ENCODE measurements around the gene GUCA1C.

The GUCA1C gene

DNA sequence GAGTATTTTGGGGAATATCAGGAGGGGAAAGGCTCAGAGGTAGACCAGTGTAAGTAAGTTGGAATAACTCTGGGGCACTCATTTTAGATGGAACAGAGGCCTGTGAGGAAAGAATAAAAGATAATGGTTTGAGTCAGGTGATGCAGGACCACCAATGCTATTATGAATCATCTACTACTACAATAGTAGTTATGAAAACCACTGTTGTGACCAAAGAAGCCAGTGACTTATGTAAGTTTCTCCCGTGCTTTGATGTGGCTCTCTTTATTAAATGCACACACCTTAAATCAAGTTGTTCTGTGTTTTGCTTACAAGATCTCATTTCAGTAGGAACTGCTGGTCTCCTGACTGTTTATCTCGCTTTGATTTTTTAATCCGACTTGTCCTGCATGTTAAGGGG is 13.1 kb upstream of the GUCA1C start:
- no peak overlapping the region for H3K14ac ChIP-seq (ENCODE audit: low read length)
- H4K8ac ChIP-seq (ENCODE audit: low read depth, low read length): no peak overlapping the region
- no peak overlapping the region for H3K23ac ChIP-seq (ENCODE audit: low read length)
- H3K9ac ChIP-seq (ENCODE audit: low read length): no peak overlapping the region
- H3K9me3 ChIP-seq (ENCODE audit: insufficient read depth, low read depth, low read length): no peaks in the 10 kb centered on the region
- no peak overlapping the region for H3K4me2 ChIP-seq (ENCODE audit: low read length)
- no peak overlapping the region for H3K4ac ChIP-seq (ENCODE audit: low read depth, low read length)
- H3K36me3 ChIP-seq (ENCODE audit: control insufficient read depth in 1 of 2, insufficient read depth in 2 of 2, low read length in 2 of 2): no peaks in the 10 kb centered on the region
- no peak overlapping the region for H2BK120ac ChIP-seq (ENCODE audit: insufficient read depth, low read length, poor library complexity)
- H2AFZ ChIP-seq (ENCODE audit: insufficient read depth, low read length, poor library complexity): no peak overlapping the region
- WGBS (ENCODE audit: extremely low coverage, insufficient coverage, insufficient read length): no CpG with 5 or more reads among the region's 3 CpGs
- H3K27ac ChIP-seq (ENCODE audit: low read depth, low read length): no peak overlapping the region
- H3K4me1 ChIP-seq (ENCODE audit: control insufficient read depth in 1 of 2, insufficient read depth in 2 of 2, low read length in 2 of 2): no peaks in the 10 kb centered on the region
- H3K79me1 ChIP-seq (ENCODE audit: low read length): no peaks in the 10 kb centered on the region
- no peaks in the 10 kb centered on the region for H3K79me2 ChIP-seq (ENCODE audit: control insufficient read depth, insufficient read depth, low read length, poor library complexity)
- H4K91ac ChIP-seq (ENCODE audit: low read depth, low read length): no peak overlapping the region
- no peak overlapping the region for H4K12ac ChIP-seq (ENCODE audit: low read depth, low read length)
- no peak overlapping the region for H3K18ac ChIP-seq (ENCODE audit: low read length)
- H3K27me3 ChIP-seq (ENCODE audit: insufficient read depth, low read length): no peaks in the 10 kb centered on the region
- DNase-seq: no peak
- no peak overlapping the region for H2BK5ac ChIP-seq (ENCODE audit: low read depth, low read length, poor library complexity)
- no peak overlapping the region for H2BK12ac ChIP-seq (ENCODE audit: low read length)
- no peak overlapping the region for H3K4me3 ChIP-seq (ENCODE audit: low read depth, low read length)
- no peak overlapping the region for H2AK5ac ChIP-seq (ENCODE audit: low read length)

- no peaks in the 10 kb centered on the region for H3K79me2 ChIP-seq (ENCODE audit: control insufficient read depth, insufficient read depth, low read length, poor library complexity)
- no peak overlapping the region for H3K18ac ChIP-seq (ENCODE audit: low read length)
- no peaks in the 10 kb centered on the region for H3K27me3 ChIP-seq (ENCODE audit: insufficient read depth, low read length)
- H3K27ac ChIP-seq (ENCODE audit: low read depth, low read length): no peak overlapping the region
- H4K8ac ChIP-seq (ENCODE audit: low read depth, low read length): no peak overlapping the region
- no peak overlapping the region for H2BK5ac ChIP-seq (ENCODE audit: low read depth, low read length, poor library complexity)
- no peak overlapping the region for H2AFZ ChIP-seq (ENCODE audit: insufficient read depth, low read length, poor library complexity)
- H3K4me2 ChIP-seq (ENCODE audit: low read length): no peak overlapping the region
- no peaks in the 10 kb centered on the region for H3K9me3 ChIP-seq (ENCODE audit: insufficient read depth, low read depth, low read length)
- H2BK120ac ChIP-seq (ENCODE audit: insufficient read depth, low read length, poor library complexity): no peak overlapping the region
- H4K12ac ChIP-seq (ENCODE audit: low read depth, low read length): no peak overlapping the region
- no peaks in the 10 kb centered on the region for H3K4me1 ChIP-seq (ENCODE audit: control insufficient read depth in 1 of 2, insufficient read depth in 2 of 2, low read length in 2 of 2)
- no peak overlapping the region for H4K91ac ChIP-seq (ENCODE audit: low read depth, low read length)
- no peaks in the 10 kb centered on the region for H3K36me3 ChIP-seq (ENCODE audit: control insufficient read depth in 1 of 2, insufficient read depth in 2 of 2, low read length in 2 of 2)
- no peaks in the 10 kb centered on the region for H3K79me1 ChIP-seq (ENCODE audit: low read length)
- H3K23ac ChIP-seq (ENCODE audit: low read length): no peak overlapping the region
- no peak overlapping the region for H2BK12ac ChIP-seq (ENCODE audit: low read length)
- H2AK5ac ChIP-seq (ENCODE audit: low read length): no peak overlapping the region
- no peak for DNase-seq
- no peak overlapping the region for H3K4me3 ChIP-seq (ENCODE audit: low read depth, low read length)
- H3K14ac ChIP-seq (ENCODE audit: low read length): no peak overlapping the region
- H3K9ac ChIP-seq (ENCODE audit: low read length): no peak overlapping the region
- H3K4ac ChIP-seq (ENCODE audit: low read depth, low read length): no peak overlapping the region
- WGBS (ENCODE audit: extremely low coverage, insufficient coverage, insufficient read length): no CpG with 5 or more reads among the region's 1 CpG
These were observed 5.3 kb upstream of the GUCA1C start for GRCh38 chr3:108959017-108959416.

DNA sequence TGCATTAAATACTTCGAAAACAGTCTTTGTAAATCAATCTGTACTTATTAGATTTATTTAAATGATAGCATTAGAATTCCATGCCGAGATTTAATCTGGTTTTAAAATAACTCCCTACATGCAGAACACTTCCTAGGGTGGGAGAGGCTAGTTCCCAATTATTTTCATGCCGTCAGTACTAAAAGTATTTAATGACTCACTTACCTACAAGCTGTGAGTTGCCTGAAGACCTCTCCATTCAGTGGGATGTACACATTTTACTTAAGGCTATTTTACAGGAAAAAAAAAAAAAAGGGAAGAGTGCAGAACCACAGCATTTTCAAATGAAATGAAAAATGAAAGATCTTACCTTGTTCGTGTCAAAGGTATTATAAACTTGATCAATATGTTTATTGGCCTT is 469 bp downstream of the GUCA1C start:
- no peak overlapping the region for H3K18ac ChIP-seq (ENCODE audit: low read length)
- no peaks in the 10 kb centered on the region for H3K36me3 ChIP-seq (ENCODE audit: control insufficient read depth in 1 of 2, insufficient read depth in 2 of 2, low read length in 2 of 2)
- no peak overlapping the region for H4K8ac ChIP-seq (ENCODE audit: low read depth, low read length)
- H4K91ac ChIP-seq (ENCODE audit: low read depth, low read length): no peak overlapping the region
- no peaks in the 10 kb centered on the region for H3K4me1 ChIP-seq (ENCODE audit: control insufficient read depth in 1 of 2, insufficient read depth in 2 of 2, low read length in 2 of 2)
- H4K12ac ChIP-seq (ENCODE audit: low read depth, low read length): no peak overlapping the region
- WGBS (ENCODE audit: extremely low coverage, insufficient coverage, insufficient read length): no CpG with 5 or more reads among the region's 4 CpGs
- no peaks in the 10 kb centered on the region for H3K79me1 ChIP-seq (ENCODE audit: low read length)
- H2BK5ac ChIP-seq (ENCODE audit: low read depth, low read length, poor library complexity): no peak overlapping the region
- no peaks in the 10 kb centered on the region for H3K27me3 ChIP-seq (ENCODE audit: insufficient read depth, low read length)
- no peak overlapping the region for H3K4ac ChIP-seq (ENCODE audit: low read depth, low read length)
- H3K9me3 ChIP-seq (ENCODE audit: insufficient read depth, low read depth, low read length): no peaks in the 10 kb centered on the region
- peak in 1 of 2 donors; percentile 11 for DNase-seq
- no peak overlapping the region for H3K9ac ChIP-seq (ENCODE audit: low read length)
- H3K14ac ChIP-seq (ENCODE audit: low read length): no peak overlapping the region
- H2AK5ac ChIP-seq (ENCODE audit: low read length): no peak overlapping the region
- H3K27ac ChIP-seq (ENCODE audit: low read depth, low read length): no peak overlapping the region
- no peaks in the 10 kb centered on the region for H3K79me2 ChIP-seq (ENCODE audit: control insufficient read depth, insufficient read depth, low read length, poor library complexity)
- no peak overlapping the region for H3K23ac ChIP-seq (ENCODE audit: low read length)
- no peak overlapping the region for H3K4me2 ChIP-seq (ENCODE audit: low read length)
- no peak overlapping the region for H2BK12ac ChIP-seq (ENCODE audit: low read length)
- H2BK120ac ChIP-seq (ENCODE audit: insufficient read depth, low read length, poor library complexity): no peak overlapping the region
- H2AFZ ChIP-seq (ENCODE audit: insufficient read depth, low read length, poor library complexity): no peak overlapping the region
- no peak overlapping the region for H3K4me3 ChIP-seq (ENCODE audit: low read depth, low read length)

- no peak overlapping the region for H3K4ac ChIP-seq (ENCODE audit: low read depth, low read length)
- no peak overlapping the region for H3K23ac ChIP-seq (ENCODE audit: low read length)
- DNase-seq: no peak
- H3K18ac ChIP-seq (ENCODE audit: low read length): no peak overlapping the region
- H3K27me3 ChIP-seq (ENCODE audit: insufficient read depth, low read length): no peaks in the 10 kb centered on the region
- H3K79me2 ChIP-seq (ENCODE audit: control insufficient read depth, insufficient read depth, low read length, poor library complexity): no peaks in the 10 kb centered on the region
- H3K14ac ChIP-seq (ENCODE audit: low read length): no peak overlapping the region
- no peak overlapping the region for H2AFZ ChIP-seq (ENCODE audit: insufficient read depth, low read length, poor library complexity)
- H4K12ac ChIP-seq (ENCODE audit: low read depth, low read length): no peak overlapping the region
- no peak overlapping the region for H3K4me2 ChIP-seq (ENCODE audit: low read length)
- H3K9ac ChIP-seq (ENCODE audit: low read length): no peak overlapping the region
- no peak overlapping the region for H3K4me3 ChIP-seq (ENCODE audit: low read depth, low read length)
- H3K79me1 ChIP-seq (ENCODE audit: low read length): no peaks in the 10 kb centered on the region
- no CpG with 5 or more reads among the region's 7 CpGs for WGBS (ENCODE audit: extremely low coverage, insufficient coverage, insufficient read length)
- H3K4me1 ChIP-seq (ENCODE audit: control insufficient read depth in 1 of 2, insufficient read depth in 2 of 2, low read length in 2 of 2): no peaks in the 10 kb centered on the region
- H2BK120ac ChIP-seq (ENCODE audit: insufficient read depth, low read length, poor library complexity): no peak overlapping the region
- H2BK12ac ChIP-seq (ENCODE audit: low read length): no peak overlapping the region
- no peak overlapping the region for H4K8ac ChIP-seq (ENCODE audit: low read depth, low read length)
- no peak overlapping the region for H2AK5ac ChIP-seq (ENCODE audit: low read length)
- no peaks in the 10 kb centered on the region for H3K9me3 ChIP-seq (ENCODE audit: insufficient read depth, low read depth, low read length)
- H4K91ac ChIP-seq (ENCODE audit: low read depth, low read length): no peak overlapping the region
- H2BK5ac ChIP-seq (ENCODE audit: low read depth, low read length, poor library complexity): no peak overlapping the region
- H3K27ac ChIP-seq (ENCODE audit: low read depth, low read length): no peak overlapping the region
- no peaks in the 10 kb centered on the region for H3K36me3 ChIP-seq (ENCODE audit: control insufficient read depth in 1 of 2, insufficient read depth in 2 of 2, low read length in 2 of 2)
These were observed 1.7 kb downstream of the GUCA1C start for GRCh38 chr3:108951820-108952501.
